Fibroblast of upper back skin (primary cell): ENCODE data around the gene GINS1.

Experiments used
- DNase-seq: peaks from one replicate; pipeline ENCODE4 v3.0.0-alpha.2; 2013

The GINS1 gene

DNA sequence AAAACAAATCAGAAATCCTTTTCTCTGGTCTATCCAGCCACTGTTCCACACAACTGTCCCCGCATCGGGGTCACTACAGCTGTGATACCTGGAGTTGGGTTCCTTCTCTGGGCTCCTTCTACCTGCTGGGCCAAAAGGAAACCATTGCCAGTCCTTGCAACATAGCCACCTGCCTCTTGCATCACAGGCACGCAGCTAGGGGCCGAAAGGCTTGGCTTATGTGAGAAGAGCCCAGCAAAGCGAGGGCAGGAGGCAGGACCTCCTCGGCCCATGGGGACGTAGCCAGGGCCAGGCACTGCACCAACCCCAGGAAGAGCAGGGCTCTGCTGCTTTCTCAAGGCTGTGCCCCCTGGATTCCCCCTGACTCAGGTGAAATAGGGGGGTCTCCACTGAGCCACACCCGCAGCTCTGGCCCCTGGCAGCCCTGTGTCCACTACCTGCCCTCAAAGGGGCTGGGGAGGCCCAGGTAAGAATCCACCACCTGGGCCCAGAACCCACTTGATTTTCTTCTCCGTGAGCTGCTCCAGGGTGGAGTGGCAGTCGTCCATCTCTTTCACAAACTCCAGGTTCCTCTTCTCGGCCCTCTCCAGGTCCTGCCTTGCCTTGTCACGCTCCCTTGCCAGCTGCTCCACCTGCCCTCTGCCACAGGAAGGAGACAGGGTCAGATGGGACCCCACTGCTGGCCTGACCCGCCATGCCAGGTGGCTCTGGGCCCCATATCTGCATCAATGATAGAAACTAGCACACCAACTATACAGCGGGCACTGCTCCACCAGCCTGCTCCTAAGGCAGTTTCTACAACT is 88.9 kb downstream of the GINS1 start:
- no peak for DNase-seq

DNA sequence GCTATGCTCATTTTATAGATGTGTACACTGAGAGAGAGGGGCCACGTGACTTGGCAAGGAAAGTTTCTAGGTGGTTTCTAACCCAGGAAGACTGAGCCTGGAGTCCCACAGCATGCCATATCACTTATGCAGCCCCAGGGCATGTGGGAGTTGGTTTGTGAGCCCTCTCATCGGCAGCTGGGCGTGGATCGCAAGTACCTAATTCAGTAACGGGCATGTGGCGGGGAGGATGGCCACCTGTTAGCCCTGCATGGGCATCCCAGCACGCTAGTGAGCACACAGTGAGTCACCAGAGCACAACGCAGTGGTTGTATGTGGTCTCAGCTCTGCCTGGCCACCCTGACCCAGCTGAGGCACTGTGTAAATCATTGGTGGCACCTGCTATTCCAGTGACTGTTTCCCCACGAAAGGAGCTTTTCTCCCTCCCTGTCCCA is 89.5 kb downstream of the GINS1 start:
- no peak for DNase-seq

DNA sequence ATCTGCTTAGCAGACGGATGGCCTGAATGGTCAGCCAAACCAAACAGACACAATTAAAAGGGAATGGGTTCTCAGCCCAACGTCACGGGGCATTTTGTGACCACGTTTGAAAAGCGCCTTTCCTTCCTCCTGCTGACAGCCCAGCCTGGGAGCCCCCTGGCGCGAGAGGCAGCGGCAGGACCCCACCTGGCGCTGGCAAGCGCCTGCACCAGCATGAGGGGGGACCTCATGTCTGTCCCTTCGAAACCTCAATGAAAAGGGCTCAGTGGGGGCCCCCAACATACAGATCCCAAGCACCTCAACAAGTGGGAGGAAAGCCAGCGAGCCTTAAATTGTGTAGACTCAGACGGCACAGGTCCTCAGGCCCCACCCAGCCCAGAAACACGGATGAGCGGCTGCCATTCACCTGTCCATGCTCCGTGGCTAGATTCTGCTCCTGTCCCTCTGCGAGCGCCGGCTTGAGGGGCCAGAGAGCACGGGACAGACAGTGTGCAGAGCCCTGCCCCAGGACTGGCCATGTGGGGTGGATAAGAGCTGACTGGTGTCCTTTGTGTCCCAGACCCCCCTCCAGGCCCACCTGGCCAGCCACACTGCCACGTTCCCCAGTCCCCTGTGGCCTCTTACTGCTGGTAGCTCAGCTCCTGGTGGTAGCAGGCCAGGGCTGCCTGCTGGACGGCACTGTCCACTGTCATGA is 90.3 kb downstream of the GINS1 start:
- DNase-seq: no peak
